Mammary epithelial cell (primary cell): ENCODE measurements around the gene OXT.

ENCODE experiments used
- EZH2 ChIP-seq: IDR thresholded peaks from 2 replicates; pipeline ENCODE4 v1.6.1; 2012; ENCODE audit warnings: low read length, inconsistent platforms, borderline replicate concordance
- TF ChIP-seq, protein P1 (sequence below), 2 donors: IDR thresholded peaks in 1 of 2; conservative IDR thresholded peaks in 1 of 2; 2 replicates each; pipeline ENCODE4 v1.5.1; 2011 to 2012; ENCODE audit warnings: inconsistent platforms in 2 of 2, low read length in 2 of 2, mild to moderate bottlenecking in 2 of 2, control low read depth in 1 of 2, low read depth in 1 of 2; ENCODE audit not compliant: insufficient read depth in 1 of 2; ENCODE audit errors: extremely low read depth in 1 of 2

DNA sequence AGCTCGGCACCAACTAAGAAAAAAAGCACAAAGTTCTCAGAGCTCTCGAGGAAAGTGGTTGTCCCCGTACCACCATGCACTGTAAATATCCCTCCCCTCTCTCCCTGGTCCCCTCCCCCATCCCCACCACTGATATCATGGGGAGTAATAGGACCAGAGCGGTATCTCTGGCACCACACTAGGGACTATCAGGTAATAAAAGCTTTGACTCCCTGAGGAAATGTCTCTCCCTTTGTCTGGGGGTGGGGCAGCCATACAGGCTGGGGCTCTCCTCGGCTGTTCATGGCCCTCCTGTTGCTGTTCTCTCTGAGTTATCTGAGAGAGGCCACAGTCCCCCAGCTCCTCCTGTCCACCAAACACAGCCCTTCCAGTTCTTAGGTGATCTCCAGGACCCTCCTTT is 33.0 kb upstream of the OXT start:
- TF ChIP-seq, protein P1, sequence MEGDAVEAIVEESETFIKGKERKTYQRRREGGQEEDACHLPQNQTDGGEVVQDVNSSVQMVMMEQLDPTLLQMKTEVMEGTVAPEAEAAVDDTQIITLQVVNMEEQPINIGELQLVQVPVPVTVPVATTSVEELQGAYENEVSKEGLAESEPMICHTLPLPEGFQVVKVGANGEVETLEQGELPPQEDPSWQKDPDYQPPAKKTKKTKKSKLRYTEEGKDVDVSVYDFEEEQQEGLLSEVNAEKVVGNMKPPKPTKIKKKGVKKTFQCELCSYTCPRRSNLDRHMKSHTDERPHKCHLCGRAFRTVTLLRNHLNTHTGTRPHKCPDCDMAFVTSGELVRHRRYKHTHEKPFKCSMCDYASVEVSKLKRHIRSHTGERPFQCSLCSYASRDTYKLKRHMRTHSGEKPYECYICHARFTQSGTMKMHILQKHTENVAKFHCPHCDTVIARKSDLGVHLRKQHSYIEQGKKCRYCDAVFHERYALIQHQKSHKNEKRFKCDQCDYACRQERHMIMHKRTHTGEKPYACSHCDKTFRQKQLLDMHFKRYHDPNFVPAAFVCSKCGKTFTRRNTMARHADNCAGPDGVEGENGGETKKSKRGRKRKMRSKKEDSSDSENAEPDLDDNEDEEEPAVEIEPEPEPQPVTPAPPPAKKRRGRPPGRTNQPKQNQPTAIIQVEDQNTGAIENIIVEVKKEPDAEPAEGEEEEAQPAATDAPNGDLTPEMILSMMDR (conservative IDR thresholded peaks at IDR 0.05 in 1 of 2, IDR thresholded peaks at IDR 0.05 in 1 of 2; ENCODE audit: extremely low read depth in 1 of 2, insufficient read depth in 1 of 2, low read depth in 1 of 2, low read length in 2 of 2) = no peak
- TF ChIP-seq EZH2 = no peak
